Activated CD4-positive, alpha-beta T cell treated with anti-CD3 and anti-CD28 coated beads, Interleukin-2, amount 50 U/mL, for 1 hour (primary cell): ENCODE results near the gene UBAC1.

Source experiments
- DNase-seq: peaks from one replicate; pipeline ENCODE4 v3.0.0-alpha.2; 2020

UBAC1 gene

DNA sequence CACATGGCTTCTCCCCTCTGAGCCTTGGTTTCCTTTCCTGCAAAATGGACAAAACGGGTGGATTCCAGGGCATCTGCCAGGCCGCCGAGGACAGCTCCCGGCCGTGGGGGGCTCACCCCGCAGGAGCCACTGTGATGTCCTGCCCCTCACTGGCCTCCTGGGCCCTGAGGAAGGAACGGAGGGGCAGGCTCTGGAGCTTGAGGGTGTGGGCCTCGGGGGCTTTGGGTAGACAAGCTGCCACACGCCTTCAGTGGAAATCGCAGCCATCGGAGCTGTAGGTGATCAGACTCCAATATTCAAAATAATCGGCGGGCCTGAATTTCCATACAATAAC is 32.2 kb upstream of the UBAC1 start:
- DNase-seq = no peak

DNA sequence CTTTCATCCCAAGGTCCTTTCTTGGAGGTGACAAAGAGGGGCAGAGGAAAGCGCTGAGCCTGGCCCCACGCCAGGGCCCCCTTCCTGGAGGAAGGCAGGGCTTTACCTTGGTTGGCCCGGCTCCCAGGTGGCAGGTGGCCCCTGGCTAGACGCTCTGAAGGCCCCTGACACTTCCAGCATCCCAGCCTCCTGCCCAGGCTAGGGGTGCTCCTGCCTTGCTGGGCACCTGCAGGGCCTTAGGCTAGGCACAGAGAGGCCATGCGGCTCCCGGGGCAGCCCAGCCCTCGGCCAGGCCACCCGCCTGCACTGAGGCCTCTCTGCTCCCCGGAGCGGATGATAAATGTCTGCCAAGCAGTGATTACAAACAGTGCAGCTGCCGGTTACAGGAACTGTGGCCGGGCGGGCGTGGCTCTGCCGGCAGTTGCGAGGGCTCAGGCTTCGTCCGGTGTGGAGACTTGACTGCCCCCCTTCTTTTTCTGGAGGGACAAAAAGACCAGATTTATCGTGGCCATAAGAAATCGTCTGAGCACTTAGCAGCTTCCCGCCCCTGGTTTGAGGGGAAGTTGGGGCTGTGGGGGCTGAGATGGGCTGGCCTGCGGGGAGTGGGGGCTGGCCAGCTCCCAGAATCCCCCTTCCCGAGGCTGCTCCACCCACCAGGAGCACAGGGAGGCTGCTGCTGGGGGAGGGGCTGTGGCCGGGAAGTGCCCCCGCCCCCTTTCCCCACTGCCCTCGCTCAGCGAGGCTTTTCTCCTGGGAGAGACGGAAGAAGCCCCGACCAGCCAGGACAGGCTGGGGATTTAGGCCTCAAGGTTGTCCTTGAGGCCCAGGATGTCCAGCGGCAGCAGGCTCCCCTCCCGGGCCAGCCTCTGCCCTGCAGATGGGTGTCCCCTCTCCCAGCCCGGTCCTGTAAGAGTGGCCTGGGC is 31.6 kb upstream of the UBAC1 start:
- peak; percentile 33 for DNase-seq

DNA sequence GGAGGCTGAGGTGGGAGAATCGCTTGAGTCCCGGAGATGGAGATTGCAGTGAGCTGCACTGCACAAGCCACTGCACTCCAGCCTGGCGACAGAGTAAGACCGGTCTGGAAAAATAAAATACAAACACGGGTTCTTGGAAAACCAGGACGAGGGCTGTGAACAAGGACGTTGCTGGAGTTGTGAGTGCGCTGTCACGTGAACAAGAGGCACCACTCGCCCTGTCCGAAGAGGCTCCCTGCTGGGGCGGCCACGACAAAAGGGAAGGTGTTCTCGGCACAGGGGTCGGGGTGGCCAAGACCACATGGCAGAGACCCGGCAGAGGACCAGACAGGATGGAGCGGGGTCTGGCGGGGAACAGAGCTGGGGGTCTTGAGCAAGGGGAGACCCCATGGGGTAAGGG is 30.6 kb upstream of the UBAC1 start:
- DNase-seq = no peak

DNA sequence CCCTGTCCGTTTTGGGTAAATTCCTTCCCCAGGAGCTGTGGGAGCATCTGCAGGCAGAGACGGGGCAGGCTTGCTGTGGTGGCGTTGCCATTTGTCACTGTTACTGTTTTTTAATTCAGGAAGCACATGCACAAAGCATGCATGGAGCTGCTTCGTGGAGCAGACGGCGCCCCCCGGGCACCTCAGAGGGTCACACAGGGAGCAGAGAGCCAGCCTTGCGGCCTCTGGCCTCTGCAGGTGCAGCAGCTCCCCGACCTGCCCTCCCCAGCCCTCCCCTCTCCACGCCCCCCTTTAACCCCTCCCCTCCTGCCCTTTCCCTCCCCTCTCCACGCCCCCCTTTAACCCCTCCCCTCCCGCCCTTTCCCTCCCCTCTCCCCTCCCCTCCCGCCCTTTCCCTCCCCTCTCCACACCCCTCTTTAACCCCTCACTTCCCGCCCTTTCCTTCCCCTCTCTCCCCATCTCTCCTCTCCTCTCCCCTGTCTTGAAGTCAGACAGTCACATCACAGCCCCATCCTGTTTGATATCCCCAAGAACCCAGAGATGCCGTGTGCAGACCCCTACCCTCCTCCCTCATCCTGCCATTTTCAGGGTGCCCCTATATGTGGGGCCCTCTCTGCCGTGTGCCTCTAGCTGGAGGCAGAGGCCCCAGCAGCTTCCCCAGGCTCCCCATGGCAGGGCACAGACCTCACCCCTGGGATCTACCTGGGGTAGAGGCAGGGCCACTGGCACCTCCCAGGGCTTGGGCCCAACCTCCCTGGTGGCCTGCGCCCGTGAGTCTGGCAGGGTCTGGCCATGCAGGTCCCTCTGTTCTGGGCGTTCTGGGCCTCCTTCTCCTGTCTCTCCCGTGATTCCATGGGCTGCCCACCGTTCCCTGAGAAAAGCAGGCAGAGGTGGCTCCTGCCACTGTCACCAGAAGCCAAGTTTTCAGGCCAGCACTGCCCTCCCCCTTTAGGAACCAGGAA is 29.6 kb upstream of the UBAC1 start:
- DNase-seq = peak; percentile 65

DNA sequence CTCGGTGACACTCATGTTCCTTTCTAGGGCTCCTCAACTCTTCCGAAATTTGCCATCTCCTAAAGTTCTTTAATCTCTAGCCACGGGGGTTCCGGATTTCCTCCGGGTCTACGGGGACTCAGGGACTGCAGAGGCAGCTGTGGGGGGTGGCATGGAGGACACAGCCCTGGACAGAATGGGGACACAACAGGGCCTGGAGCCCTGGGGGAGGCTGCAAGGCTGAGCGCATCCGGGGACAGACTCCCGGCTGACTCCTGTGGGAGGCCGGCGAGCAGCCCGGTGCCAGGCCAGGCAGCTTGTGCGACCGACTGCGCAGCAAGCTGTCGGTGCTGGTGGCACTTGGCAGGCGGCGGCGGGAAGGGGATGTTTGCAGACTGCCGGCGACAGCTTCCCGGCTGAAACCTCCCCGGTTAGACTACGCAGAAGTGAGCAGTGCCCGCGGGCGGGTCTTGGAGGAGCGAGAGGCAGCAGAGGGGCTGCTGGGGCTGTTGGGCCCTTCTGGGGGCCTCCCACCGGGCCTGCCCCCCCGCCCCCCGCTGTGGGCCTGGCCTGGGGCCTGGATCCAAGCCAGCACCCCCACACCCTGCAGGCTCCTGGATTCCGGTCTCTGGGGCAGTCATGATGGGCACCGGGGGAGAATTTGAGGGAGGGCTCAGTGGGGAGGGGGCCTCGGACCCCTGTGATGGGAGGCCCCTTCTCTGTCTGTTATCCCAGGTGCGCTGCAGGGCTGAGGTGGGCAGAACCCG is 28.7 kb upstream of the UBAC1 start:
- peak; percentile 27 for DNase-seq

DNA sequence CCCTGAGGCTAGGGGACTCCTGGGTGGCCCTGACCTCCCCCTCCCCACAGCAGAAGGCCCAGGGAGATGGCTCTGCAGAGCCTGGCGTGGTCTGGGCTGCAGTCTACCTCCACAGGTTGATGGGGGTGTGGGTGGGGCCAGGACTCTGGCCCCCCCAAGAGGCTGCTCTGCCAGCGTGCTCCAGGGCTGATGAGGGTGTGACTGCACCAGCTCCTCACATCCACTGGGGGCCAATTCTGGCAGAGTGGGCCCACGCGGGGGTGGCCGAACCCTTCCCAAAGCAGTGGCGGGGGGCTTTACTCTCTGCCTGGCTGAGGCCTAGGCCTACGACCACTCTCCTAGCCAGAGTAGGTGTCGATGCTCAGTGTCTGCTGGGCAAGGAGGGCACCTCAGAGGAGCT is 28.0 kb upstream of the UBAC1 start:
- DNase-seq = no peak

DNA sequence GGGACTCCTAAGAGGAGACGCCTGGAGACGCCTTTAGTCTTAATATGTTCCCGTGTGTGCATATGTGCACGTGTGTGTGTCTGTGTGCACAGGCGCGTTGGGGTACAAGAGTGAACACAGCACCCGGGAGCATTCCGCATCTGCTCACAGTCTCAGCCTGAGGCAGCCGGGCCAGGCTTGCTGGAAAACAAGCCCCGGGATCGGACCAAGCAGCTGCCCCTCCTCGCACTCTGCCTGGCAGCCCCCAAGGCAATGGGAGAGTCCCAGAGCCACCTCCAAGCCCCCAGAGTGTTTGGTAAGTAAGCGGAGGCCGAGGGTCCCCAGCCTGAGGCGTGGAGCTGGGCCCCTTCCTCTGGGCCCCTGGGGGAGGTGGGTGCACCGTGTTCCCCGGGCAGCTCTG is 27.3 kb upstream of the UBAC1 start:
- DNase-seq = no peak

DNA sequence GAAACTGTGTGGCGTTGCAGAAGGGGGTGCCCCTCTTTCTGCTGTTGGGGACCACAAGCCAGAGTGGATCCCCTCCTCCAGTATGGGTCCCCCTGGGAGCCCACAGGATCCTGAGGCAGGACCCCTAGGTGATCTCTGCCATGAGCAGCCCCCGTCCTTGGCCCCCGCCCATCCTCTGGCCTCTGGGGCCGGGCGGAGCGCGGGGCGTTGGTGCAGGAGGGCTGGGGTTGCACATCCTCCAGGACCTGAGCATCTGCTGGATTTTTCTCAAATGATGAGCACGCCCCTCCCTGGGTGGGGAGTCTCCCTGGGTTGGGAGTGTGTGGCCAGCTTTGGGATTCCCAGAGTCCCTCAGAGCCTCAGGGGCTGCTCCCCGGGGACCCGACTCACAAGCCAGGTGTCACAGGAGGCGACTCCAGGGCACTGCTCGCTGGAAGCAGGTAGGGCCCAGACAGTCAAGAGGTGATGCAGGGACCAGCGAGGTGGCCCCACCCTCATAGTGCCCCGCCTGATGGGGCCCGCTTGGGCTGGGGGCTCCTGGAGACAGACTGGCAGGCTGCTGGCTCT is 26.7 kb upstream of the UBAC1 start:
- no peak for DNase-seq

DNA sequence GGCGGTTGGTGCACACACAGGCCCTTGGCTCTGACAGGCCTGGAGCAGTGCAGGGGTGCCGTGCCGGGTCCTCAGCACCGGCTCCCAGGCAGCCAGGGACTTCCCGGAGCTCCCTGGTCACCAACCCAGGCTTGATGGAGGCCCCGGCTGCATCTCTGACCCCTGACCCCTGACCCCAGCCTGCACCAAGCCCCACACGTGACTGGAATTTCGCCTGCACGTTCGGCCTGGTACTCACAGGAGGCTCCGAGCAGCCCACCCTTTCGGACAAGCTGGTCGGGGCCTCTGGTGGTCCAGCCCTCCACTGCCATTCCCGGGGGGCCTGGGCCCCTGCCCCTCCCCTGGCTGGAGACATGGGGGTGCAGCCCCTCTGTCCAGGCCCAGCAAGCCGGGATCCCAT is 25.4 kb upstream of the UBAC1 start:
- no peak for DNase-seq

DNA sequence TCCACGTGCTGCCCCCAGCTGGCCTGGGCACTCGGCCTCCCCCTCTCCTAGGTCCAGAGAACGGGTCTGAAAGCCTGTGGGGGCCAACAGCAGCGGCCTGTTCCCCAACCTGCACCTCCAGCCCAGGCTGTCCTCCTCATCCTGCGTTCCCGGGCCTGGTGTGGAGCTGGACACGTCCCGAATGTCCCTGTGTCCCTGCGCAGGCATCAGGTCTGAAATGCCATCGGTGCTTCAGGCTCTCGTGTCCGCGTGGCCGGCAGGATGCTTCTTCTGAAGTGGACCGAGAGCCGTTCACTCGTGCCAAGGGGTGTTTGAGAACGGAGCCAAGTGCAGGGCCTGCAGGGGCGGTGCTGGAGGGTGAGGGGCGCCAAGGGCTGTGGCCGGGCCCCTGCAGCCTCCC is 24.7 kb upstream of the UBAC1 start:
- DNase-seq = no peak

DNA sequence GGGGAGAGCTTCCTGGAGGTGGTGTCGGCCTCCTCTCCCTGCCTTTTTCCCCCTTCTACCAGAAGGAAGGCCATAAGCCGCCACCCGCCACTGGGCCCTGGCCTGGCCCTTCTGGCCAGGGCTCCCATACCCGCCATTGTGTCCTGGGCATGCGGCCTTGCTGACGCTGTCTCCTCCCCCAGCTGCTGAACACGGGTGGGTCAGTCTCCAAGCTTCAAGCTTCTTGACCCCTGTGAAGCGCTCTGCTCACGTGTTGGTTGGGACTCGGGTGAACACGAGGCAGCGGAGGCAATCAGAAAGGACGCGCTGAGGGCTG is 24.2 kb upstream of the UBAC1 start:
- no peak for DNase-seq

DNA sequence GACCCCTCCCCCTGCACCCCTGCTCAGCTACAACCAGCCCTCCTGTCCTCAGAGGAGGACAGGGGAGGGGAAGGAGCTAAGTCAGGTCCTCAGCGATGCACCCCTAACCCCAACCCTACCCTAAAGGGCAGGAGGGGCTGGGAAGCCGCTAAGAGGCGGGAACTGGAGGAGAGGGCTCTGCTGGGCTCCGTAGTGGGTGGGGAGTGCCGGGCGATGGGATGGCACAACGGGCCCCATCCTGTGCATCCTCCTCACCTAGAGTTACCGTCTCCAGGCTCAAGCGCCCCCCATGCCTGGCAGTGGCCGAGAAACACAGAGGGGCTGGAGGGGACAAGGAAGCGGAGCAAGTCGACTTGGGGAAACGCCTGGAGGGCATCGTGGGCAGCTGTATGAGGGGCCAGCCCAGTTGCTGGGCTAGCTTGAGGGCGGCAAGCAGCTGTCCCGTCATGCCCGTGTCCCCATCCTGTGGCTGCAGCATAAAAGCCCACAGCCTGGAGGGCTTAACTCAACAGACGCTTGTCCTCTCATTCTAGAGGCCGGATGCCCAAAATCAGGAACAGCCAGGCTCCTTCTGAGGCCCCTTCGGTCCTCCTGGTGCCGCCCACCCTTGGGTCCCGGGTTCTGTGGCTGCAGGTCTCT is 23.0 kb upstream of the UBAC1 start:
- no peak for DNase-seq

DNA sequence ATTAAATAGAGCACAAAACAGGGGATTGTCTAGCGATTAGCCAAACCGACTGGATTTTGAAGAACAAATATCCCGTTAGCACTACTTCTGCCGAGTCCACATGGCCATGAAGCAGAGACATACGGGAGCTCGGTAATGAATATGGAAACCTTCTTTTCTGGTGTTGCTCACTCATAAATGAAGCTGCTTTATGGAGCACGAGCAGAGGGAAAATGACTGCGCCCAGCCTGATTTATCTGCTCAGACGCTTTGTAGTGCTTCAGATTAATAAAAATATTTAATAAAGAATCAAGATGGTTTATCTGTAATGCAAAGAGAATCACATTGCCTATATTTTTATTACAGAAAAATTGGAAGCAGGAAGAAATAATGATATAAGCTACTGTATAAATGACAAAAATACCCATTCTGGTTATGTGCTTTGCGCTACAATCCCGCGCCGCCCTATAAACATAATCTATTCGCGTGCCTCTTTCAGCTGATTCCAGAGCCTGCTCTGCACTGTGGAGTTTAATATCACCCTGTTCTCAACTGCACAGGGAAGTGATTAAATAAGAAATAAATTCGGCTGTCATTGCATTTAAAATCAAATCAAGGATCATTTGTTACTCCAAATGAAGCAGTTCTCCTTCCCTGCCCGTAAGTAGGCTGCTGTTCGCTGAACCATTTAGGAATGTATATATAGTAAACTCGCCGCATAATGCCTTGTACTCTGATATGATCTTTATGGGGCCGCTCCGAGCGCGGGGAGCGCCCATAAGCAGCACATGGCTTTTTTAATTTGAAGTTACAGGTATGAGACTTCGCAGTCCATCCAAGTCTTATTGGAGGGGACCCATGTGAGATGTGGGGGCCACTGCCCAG is 22.3 kb upstream of the UBAC1 start:
- DNase-seq = no peak

DNA sequence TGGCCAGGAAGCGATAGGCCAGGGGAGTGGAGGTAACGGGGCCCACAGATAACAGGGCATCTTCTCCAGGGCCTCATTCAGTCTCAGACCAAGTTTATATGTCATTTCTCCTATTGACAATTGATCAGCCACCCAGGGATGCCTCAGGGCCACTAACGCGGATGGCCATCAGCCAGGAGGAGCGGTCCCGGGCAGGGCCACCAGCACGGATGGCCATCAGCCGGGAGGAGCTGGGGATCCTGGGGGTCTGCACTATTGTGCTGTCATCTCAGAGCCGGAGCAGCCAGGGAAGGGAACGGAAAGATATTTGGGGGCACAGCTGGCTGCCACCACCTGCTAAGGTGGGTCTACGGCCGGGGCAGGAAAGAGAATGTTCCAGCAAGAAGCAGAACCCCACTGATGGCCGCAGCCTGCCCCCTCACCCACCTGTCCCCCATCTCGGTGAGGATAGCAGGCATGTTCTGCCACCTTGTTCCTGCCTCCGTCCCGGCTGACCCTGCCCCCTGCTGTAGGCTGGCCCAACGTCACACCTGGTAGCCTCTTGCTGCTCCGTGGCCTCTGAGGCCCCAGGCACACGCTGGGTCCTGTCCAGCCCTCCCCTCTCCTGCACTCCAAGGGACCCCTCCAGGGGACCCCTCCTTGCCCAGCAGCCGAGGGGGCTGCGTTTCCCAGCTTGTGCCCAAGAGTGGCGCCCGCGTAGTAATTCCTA is 21.5 kb upstream of the UBAC1 start:
- DNase-seq = no peak

DNA sequence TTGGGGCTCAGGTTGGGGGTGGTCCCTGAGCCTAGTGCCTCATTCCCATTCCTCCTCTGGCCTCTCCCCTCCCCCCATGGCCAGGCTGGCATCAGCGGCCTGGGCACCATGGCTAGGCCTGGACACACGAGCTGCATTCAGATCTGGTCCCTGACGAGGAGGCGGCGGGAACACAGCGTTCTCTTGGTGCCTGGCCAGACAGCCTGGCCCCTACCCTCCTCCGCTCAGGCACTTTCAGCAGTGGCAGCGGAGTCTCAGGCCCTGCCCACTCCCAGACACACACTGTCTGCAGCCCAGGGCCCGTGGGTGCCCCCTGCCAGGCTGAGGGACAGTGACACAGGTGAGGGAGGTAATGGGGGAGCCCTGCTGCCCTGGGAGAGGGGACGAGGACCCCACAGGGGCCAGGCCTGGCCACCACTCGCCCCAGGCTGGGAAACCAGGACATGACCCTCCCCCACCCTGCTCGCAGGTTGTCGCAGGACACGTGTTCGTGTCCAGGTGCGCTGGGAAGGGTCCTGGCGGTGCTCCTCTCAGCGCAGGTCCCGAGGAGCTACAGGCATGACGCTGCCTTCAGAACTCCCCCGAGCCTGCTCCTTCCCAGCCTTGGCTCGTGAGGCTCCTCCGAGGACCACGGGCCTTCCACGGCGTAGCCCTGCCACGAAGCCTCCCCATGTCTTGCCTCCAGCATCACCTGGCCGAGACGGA is 19.9 kb upstream of the UBAC1 start:
- no peak for DNase-seq

DNA sequence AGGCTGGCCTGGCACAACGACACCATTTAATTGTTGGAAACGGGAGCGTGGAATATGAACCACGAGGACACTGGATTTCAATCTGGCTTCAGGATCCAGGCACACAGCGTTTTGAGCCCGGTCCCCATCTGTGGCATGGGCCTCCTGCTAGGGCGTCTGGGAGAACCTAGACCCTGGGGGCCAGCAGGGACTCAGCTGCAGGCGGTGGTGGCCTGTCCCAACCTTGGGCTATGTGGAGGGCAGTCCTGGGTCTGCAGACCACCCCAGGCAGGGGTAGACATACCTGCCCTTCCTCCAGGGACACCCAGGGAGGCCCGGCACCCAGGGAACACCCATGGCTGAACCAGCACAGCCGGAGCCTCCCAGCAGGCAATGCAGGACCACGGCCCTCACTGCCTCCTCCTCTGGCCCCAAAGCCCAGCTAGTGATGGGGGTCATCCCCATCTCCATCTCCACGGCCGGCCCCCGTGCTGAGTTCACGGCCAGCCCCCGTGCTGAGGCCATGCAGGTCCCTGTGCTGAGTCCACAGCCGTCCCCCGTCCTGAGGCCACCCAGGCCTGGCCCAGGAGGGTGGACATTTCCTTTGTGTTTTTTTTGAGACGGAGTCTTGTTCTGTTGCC is 18.5 kb upstream of the UBAC1 start:
- DNase-seq = no peak

DNA sequence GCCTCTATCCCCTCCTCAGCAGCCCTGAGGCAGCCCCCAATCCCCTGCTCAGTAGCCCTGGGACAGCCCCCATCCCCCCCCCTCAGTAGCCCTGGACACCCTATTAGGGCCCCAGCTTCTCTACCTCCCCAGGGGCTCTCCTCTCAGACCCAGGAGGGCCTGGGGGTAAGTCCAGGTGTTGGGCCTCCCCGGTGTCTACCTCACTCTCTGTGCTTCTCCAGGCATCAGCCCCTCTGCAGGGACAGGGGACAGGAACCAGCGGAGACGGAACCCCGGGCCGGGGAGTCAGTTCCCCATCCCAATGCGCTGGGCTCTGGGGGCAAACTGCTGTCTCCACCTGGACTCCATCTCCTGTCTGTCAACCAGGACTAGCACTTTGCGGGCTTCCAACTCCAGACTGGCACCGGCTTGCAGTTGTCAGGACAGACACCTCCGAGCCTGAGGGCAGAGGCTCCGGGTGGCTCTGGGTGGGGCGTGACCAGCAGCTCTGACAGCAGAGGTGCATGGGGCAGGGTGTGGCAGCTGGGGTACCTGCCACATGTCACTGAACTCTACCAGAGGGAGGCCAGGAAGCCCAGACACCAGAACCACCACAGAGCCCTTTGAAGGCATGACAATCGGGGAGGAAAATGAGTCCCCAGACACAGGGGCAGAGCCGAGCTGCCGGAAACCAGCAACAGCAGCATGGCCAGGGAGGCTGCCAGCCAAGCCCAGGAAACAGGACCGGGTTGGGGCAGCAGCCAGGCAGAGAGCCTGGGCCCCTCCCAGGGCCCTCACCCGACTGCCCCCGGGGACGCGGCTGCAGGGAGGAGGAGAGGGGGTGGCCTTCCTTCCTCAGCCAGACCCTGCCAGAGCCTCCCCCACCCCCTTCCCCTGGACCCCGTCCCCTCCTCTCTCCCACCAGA is 17.7 kb upstream of the UBAC1 start:
- DNase-seq = peak; percentile 62

DNA sequence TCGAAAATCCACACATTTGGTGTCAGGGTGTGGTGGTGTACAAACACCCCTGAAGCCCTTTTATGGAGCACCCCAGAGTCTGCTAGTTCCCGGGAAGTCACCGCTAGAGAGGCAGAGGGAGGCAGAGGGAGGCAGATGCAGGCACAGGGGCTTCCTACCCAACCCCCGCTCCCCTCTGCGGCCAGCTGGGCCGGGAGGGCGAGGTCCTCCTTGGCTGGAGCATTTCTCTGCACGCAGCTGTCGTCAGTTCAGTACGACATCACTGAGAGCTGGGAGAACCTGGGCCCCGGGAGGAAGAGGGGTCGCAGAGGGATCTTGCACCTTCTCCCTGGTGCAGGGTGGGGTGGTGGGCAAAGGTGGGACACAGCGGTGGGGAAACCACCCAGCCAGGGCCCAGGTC is 15.8 kb upstream of the UBAC1 start:
- no peak for DNase-seq

DNA sequence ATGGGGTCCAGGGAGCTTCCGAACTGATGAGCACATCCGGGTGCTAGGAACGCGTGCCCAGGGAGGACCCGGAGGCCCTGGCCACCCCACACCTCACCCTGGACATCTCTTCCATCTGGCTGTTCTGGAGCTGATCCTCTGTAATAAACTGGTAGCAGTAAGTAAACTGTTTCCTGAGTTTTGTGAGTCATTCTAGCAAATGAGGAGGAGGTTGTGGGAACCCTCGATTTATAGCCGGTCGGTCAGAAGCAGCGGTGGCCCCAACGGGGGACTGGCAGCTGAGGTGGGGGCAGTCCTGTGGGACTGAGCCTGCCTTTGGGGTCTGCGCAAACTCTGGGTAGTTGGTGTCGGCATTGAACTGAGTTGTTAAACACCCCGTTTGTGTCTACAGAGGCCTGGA is 15.4 kb upstream of the UBAC1 start:
- DNase-seq = no peak
